GM23338 (cell line): ENCODE data around the gene VPS37C.
"Not testable (repeated sequence)": the region's sequence is repeated elsewhere in the genome, so short reads cannot be mapped to it uniquely, and the experiment has no call there.

ENCODE experiments used
- EZH2 ChIP-seq: fragments of 200-600 bp; sonication (generic); IDR thresholded peaks from one replicate; pipeline ENCODE4 v1.8.0; 2017; ENCODE audit warnings: antibody characterized with exemption, mild to moderate bottlenecking, low read depth; ENCODE audit not compliant: unreplicated experiment
- JUNB ChIP-seq: IDR thresholded peaks from one replicate; pipeline ENCODE4 v1.6.1; 2016; ENCODE audit warnings: antibody characterized with exemption; ENCODE audit not compliant: unreplicated experiment

GRCh38 chr11:61207636-61208310, 46.5 kb upstream of the VPS37C start:
- not testable (repeated sequence) for TF ChIP-seq EZH2, JUNB
